GM12801 (cell line): ENCODE measurements around the gene DISC1.

Experiments
- CTCF ChIP-seq: IDR thresholded peaks from one replicate; pipeline ENCODE4 v1.5.1; 2011; ENCODE audit warnings: control low read depth; ENCODE audit not compliant: insufficient read length; ENCODE audit errors: extremely low read depth

Gene DISC1

DNA sequence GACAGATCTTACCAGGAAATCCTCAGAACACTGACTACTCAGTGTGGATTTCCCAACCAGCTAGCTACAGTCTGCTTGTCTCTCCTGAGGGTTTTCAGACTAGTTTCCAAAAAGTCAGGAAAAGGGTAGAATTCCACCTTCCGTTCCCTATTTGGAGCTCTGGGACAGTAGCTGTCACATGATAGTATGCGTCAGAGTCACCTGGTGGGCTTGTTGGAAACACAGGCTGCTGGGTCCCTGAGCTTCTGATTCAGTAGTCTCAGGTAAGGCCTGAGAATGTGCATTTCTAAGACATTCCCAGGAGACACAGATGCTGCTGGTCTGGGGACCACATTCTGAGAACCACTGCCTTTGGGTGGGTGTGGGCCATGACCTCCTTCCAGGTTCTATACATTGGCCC, 272.5 kb downstream of the DISC1 start:
- no peak for TF ChIP-seq CTCF

DNA sequence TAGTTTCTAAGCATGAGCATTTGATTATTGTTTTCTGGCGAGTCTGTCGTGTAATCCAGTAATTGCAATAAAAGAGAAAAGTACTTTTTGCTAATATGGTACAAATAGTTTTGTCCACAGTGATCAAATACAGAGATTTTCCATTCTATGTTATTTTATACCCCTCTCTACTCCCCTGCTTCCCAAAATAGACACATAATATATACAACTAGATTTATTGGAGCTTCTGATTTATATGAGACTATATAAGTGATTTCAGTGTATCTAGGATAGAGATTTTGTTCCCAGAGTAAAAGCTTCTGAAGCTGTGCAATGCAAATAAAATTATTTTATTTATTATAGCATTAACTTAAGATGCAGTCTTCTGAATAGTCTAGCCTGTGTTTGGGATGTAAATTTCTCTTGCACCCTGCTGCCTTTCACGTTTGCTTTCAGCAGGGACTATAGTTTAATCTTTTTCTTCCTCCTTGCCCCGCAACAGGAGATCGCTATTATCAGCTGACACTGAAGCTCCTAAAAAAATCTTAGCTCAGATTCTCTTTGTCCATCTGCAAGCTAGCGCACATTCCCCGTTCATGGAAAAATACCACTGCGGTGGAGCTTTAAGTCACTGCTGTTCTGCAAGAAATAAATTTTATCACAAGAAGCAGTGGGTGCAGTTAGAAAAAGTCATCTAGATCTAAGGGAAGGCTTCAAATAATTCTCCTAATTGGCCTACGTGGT, 273.3 kb downstream of the DISC1 start:
- no peak for TF ChIP-seq CTCF

GRCh38 chr1:231903586-231904081, 277.0 kb downstream of the DISC1 start:
- TF ChIP-seq CTCF, result no peak

DNA sequence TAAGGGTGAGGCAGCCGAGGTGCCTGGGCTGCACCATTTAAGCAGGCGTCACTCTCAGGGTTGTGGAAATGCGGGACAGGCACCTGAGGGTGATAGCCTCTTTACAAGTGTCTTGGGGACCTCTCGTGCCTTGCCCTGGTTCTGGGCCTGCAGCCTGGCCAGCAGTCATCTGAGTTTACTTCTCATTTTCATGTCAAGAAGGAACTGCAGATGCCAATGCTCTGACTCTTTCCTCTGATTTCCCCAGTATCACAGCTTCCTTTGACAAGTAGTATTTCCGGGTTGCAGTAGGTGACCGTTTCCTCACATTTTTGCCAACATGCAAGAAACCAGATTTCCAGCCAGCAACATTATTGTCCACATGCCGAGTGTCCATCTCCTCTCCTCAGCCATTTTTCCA, 286.9 kb downstream of the DISC1 start:
- TF ChIP-seq CTCF, result no peak

DNA sequence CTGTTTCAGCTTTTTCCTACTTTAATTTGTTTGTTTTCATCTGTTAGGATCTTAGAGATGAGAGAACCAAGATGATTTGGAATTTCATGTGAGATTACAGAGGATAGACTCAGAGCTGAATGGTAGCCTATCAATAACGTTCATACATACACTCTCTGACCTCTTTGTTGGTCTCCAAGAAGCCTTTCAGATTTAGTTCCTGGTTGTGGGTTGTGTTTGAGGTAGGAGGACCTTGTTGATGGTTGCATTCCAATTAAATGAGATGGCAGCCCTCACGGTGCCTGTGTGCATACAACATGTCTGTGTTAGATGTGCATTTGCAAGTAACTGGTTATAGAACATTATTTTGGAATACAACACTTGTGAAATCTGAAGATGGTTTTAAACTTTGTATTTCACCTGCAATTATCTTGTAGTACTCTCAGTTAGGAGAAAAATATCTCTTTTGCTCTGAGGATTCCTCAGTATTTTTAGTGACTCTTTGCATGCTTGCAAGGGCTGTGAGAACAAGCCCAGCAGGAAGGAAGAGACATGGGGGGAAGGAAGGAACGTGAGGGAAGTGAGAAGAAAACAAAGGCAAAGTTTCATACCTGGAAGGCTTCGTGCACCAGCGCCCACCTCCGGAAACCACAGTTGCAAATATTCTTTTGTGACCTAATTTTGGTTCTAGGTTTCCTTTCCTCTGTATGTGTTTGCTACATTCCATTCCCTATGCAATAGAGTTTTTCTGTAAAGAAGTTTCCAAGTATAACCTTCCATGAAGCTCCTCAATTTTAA, 291.8 kb downstream of the DISC1 start:
- TF ChIP-seq CTCF, result no peak

DNA sequence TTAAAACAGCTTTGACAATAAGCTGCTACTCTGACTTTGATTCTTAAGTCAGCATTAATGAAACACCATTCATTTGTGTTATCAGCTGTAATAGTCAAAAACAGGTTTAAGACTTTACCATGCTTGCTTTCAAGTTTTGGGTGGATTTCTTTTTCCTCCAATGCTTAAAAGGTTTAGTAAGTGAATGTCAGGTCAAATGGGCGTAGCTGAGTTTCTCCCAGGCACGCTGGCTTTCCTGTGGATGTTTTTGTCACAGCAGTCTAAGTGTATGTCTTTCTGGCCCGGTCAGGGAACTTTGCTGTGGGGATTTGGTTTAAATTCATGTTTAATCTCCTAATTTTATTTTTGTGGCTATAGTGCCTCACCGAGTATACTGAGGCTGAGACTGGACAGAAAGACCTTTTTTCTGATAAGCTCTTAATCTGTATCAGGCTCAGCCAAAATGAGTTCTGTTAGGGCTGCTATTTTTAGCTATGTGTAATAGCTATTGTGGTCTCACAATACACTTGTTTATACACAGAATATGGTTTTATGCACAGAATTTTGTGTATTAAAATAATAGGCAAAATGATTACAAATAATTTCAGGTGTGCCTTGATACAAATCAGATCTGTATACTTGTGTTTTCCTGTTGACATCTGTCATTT, 292.8 kb downstream of the DISC1 start:
- no peak for TF ChIP-seq CTCF

DNA sequence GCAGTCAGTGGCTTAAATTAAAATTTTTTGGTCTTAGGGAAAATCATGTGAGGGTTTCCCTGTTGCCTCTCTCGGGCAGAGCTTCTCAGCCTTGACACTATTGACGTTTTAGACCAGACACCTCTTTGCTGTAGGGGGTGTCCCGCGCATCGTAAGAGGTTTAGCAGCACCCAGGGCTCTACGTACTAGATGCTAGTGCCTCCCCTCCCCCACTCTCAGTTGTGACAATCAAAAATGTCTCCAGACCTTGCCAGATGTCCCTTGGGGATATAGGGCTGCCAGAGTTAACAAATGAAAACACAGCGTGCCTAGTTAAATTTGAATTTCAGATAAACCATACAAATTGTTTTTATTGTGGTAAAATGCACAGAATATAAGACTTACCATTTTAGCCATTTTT, 293.3 kb downstream of the DISC1 start:
- TF ChIP-seq CTCF, result no peak
